Epithelial cell of prostate (primary cell): ENCODE data around the gene CNTN5.

Source experiments
- DNase-seq: peaks from one replicate; pipeline ENCODE4 v3.0.0-alpha.2; 2011; ENCODE audit warnings: low read depth, low spot score
- H3K27ac ChIP-seq: fragments of 450-650 bp; 2 replicates; pipeline ENCODE4 v1.5.1; 2017; ENCODE audit warnings: mild to moderate bottlenecking

Gene CNTN5

DNA sequence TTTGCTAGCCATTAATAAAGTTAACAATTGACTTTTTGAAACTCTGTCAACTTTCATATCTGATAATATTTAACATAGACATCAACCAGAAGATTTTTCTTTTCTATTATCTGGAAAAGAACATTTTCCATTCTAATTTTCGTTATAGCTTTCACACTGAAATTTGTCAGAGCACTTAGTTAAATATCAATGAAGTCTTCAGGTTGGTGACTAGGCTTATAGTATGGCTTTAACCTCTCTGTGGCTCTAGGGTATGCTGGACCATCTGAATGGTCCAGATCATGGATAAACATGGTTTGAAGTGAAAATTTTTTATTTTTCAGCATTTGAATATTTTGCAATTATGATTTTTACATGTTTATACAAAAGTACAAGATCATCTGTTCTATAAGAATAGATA, 548.1 kb downstream of the CNTN5 start:
- DNase-seq: no peak
- no peak overlapping the region for H3K27ac ChIP-seq

DNA sequence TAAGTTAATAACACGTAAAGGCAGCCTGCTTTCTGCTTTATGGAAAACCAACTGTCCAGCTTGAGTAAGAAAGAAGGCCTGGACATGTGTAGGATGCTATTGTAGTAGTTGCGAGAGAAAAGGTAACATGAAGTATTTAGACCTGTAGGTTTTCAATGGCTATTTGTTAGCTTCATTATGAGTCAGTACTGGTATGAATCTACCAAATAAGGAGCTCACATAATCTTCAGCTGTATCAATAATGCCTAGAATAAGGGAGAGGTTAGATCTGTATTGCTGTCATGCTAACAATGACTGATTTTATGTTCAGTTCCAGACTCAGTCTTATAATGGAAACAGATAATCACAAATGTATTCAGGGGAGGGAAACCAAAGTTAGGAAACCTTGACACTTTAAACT, 550.3 kb downstream of the CNTN5 start:
- H3K27ac ChIP-seq: no peak overlapping the region
- no peak for DNase-seq

DNA sequence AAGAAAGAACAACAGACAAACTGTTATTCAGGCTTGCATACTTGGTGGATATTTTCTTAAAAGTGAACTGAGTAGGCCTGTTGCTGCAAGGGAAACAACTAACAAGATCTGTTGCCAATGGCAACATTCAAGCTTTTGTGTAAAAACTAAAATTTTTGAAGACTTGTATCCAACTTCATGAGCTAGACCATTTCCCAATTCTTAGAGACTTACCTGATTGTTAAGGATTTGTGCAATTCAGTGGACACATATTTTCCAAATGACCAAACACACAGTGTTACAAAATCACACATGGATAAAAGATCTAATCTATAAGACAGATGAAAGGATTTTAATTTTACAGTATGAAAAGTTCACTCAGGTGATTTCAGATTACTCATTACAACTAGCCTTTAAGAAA, 564.1 kb downstream of the CNTN5 start:
- no peak for DNase-seq
- no peak overlapping the region for H3K27ac ChIP-seq

DNA sequence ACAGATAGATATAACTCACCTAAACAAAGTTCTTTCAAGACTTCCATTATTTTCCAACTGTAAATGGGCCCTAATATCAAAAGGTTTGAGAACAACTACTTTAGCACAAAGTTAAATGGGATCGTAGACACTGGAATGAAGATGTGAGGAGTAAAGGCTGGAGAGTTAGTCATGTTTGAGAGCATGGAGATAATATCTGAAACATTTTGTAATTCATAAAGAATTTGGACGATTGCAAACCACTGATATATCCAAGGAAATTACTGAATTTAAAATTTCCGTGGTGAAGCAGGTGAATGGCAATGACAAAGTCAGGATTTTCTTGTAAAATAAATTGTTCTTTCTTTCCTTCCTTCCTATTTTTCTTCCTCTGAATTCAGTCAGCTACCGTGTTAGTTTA, 564.9 kb downstream of the CNTN5 start:
- no peak overlapping the region for H3K27ac ChIP-seq
- DNase-seq: no peak

DNA sequence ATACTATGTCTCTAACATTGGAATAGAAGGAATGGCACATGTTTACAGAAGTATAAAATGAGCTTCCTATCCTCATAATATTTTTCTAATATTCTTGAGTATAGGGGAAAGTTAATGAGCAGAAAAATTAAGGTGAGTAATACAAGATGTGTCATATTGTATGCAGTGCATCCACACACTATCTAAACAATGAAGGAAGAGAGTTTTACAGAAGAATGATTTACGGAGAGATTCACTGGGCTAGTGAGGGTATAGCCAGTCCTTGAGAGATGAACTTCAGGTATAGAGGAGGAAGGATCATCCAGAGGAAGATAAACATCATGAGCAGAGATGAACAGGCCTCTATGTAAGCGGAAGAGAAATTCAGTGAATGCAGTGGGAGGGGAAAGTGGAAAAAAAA, 569.0 kb downstream of the CNTN5 start:
- no peak overlapping the region for H3K27ac ChIP-seq
- DNase-seq: no peak

DNA sequence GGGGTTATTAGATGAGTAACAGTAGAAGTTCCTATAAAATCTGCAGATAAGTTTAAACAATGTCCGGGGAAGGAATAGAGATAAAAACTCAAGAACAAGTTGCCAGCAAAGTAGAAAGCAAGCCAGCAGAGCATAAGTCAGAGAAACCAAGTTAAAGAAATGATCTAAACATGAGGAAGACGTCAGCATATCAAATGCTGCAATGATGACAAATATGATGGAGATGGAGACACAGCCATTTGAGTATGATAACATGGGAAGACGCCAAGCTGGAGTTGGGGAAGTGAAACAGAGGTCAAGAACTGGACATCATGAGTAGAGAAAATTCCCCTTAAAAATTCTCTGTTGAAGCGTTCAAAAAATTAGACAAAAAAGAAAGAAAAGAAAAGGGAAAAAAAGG, 571.5 kb downstream of the CNTN5 start:
- no peak overlapping the region for H3K27ac ChIP-seq
- DNase-seq: no peak

DNA sequence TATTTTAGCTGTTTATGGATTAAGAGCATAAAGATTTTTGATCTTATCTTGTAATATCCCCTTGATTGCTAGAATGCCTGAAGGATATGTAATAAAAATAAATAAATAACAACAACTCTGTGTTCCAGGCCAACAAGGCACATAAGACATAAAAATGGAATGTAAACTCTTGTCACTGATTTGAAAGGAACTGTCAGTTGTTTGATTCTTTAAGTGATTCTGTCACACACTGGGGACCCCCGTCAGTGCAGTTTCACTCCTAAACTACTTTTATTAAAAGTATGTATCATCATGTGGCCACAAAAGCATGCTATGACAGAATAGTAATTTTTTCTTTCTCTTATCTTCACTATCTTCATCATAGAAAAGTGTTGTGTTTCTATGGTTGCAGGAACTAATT, 572.4 kb downstream of the CNTN5 start:
- DNase-seq: no peak
- H3K27ac ChIP-seq: no peak overlapping the region

DNA sequence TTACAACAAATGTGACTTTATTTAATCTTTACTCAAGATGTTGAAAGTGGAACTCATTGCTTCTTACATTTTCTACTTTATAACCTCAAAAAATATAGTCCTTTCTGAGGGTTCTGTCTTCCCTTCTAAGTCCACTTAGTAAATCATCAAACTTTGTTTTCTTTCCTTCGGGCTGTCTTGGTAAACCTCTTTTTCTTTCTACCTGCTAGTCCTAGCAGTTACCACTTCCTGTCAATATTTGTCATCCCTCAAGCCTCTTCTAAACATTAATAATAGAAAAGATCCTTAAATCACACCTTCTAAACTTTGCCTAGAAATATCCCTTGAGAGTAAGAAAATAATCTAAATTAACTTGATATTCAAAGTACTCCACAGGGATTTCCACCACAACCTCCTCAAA, 580.4 kb downstream of the CNTN5 start:
- DNase-seq: no peak

DNA sequence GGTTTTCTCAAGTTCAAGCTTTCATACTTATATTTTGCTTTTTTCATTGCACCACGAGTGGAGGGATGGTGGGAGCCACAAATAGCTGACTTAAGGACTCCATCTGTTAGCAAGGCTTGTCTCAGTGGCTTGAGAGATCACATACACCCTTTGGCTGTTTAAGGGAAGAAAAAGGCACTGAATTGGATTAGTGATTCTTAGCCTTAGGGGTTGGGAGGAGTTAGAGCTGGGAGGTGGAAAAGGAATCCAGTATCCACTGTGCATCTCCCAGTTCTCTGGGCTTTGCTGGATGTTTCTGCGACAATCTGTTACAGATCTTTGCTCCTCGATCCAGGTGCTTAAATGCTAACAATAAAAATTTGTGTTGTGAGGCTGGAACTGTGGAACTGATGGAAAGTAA, 593.6 kb downstream of the CNTN5 start:
- no peak for DNase-seq
- H3K27ac ChIP-seq: no peak overlapping the region

More for the DNA sequence above, 580.4 kb downstream of the CNTN5 start:
- no peak overlapping the region for H3K27ac ChIP-seq

DNA sequence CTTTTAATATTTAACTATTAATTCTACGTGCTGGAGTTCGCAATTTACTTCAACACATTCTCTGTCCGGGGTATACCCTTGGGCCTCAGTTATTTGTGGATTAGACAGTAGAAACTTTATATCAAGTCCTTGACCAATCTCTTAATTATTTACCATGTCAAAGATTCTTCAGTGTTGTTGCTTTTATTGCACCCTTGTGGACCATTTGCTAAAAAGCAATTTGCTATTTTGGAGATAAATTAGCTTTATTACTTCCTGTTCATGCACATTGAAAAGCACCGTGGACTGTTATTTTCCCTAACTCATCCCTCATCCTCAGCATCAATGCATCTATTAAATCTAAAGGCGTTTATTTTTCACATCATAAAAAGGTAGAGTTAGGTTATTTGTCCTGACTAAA, 609.9 kb downstream of the CNTN5 start:
- DNase-seq: no peak
- no peak overlapping the region for H3K27ac ChIP-seq

DNA sequence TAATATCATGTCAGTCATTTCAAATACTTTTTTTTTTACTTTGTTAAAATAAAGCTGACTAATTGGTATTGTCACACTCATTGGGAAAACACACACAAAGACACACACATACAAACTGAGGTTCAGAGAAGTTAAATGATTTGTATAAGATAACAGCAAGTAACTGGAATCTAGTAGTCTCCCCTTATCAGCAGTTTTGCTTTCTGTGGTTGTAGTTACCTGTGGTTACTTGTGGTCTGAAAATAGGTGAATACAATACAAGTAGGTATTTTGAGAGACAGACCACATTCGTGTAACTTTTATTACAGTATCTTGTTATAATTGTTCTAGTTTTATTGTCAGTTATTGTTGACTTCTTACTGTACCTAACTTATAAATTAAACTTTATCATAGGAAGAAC, 610.9 kb downstream of the CNTN5 start:
- no peak for DNase-seq
- no peak overlapping the region for H3K27ac ChIP-seq

DNA sequence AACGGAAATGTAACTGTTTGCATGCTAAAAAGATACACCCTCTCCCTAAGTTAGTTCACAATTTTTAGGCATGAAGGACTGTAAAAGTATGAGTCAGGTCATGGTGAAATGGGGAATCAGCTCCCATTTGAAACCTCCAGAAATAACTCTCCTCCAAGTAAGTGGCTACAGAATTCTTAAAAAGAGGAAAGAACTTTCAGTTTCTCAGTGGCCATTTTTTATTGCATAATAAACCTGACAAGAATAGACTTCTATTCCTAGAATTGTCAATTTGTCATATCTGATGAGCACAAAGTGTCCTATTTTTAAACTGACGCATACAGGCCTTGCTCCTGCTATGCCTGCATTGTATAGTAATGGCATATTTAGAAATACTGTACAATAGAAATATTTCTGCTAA, 612.2 kb downstream of the CNTN5 start:
- H3K27ac ChIP-seq: no peak overlapping the region
- DNase-seq: no peak

DNA sequence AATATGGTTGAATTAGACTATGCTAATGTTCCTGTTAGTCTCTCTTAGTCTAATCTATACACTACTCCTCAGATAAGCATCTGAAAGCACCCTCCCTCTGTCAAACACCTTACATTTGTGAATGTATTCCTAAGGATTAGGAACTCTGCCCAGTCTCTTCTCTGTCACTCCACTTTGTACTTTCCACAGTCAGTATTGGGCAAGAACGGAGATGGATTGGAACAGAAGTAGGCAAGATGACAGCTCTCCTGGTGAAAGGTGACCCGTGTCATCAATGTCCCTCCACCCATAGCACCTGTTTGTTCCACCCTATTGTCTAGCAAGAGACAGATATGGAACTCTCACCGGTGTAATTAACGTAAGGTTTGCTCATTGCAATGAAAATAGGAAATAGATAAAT, 613.8 kb downstream of the CNTN5 start:
- H3K27ac ChIP-seq: no peak overlapping the region
- no peak for DNase-seq

DNA sequence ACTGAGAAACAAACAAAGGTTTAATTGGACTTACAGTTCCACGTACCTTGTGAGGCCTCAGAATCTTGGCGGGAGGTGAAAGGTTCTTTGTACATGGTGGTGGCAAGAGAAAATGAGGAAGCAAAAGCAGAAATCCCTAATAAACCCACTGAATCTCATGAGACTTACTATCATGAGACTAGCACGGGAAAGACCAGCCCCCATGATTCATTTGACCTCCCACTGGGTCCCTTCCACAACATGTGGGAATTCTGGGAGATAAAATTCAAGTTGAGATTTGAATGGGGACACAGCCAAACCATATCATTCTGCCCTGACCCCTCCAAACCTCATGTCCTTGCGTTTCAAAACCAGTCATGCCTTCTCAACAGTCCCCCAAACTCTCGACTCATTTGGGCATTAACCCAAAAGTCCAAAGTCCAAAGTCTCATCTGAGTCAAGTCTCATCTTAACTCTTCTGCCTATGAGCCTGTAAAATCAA, 617.4 kb downstream of the CNTN5 start:
- no peak for DNase-seq
- no peak overlapping the region for H3K27ac ChIP-seq

DNA sequence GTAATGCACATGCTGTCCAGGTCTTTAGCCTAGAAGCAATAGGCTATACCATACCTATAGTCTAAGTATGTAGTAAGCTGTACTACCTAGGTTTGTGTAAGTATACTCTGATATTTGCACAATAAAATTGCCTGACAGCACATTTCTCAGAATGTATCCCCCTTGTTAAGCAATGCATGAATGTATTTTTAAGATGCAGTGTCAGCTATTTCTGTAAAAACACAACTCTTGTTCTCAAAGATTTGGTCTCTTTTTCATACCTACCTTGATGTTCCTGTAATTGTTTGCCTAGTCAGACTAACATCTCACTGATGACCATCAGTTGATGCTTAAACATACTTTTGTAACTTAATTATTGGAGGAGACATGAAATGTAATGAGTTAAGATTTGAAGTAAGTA, 619.9 kb downstream of the CNTN5 start:
- H3K27ac ChIP-seq: no peak overlapping the region
- DNase-seq: no peak

DNA sequence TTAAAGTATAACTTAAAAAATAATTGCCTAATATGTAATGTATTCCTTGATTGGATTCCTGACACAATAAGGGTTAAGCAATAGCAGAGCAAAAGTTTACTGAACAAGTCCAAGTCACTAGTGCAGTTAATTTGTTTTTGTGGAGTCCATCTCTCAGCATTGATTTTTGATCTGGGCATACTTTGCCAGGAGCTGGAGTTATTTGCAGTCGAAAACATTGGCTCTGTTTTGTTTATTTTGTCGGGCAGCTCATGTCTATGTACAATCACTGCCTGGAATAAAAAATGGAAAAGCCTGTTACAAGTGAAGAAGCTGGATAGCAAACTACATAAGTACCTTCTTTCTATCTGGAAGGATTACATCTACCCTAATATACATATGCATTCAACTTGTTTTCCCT, 625.2 kb downstream of the CNTN5 start:
- DNase-seq: no peak
- no peak overlapping the region for H3K27ac ChIP-seq

DNA sequence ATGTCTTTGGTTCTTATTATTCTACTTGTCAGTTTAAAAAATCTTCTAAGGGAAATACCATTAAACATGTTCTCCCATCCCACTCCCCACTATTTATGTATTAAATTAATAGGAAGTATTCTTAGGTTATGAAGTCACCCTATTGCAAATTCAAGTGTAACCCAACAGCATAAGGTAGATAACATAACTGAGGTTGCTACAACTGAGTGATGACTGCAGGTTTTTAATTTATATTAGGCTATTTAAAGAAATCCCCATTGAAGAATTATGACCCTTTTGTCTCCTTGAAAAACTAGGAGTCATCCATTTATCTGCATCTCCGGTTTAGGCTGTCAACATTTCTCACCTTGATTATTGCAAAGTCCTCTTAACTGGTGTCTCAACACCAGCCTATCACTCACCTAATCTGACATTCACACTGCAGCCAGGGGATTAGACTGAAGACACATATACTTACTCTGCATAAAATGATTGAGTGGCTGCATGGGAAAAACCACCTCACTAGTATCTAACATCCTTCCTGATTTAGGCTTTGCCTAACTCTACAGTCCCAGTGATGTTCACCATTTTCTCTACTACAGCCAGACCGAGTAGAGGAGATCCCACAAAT, 649.4 kb downstream of the CNTN5 start:
- no peak overlapping the region for H3K27ac ChIP-seq

DNA sequence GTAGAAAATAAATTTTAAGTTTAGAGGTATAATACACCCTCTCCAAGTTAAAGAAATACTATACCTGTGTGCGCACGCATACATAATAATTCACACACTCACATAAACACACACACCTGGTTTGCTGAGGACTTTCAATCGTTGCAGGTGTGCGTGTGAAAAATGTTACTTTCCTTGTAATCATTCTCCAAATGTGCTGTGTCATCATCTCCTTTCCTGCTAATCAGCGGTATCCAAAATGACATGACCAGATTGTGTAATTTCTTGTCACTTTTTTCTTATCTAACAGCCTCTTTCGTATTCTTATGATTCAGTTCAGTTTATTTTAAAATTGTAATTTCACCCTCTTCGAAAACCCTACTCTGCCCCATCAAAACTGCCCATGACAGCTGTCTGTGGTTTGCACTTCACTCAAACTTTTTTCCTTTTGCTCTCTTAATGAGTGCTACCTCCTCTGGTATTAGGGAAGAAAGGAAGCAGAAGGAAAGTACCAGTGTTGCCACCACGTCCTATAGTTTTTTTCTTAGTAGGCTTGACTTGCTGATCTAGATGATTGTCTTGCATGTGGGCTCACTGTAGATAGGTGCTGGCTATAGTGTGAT, 651.2 kb downstream of the CNTN5 start:
- no peak for DNase-seq
- H3K27ac ChIP-seq: no peak overlapping the region

More for the DNA sequence above, 649.4 kb downstream of the CNTN5 start:
- no peak for DNase-seq

DNA sequence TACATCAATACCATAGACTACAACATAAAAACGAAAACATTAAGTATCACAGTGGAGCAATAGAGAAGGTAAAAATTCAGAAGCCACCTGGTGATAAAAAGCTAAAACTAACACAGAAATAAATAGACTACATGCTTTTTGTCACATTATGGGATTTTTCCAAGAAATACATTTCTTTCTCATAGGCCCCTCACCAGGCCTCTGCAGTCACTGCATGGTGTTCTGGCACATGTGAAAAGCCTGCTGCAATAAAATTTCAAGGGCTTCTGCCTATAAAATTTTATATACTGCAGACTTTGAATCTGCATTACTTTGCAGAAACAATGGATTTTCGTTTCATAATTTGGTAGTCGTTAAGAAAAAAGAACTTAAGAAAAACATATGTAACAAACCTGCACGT, 655.5 kb downstream of the CNTN5 start:
- no peak for DNase-seq

DNA sequence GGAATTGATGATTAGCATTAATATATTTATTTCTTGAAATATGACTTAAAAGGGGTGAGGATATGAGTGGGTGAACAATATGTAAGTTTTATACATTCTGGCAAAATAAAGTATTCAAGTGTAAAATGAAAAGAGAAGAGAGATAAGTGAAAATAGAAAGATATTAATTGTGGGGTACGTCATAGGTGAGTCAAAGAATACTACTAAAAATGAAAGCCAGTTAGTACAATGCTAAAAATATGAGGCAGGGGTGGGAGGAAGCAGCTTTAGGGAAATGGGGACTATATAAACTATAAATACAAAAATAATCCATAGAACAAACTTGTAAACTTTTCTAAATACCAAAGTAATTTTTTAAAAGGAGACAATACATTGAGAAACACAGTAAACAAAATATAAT, 661.4 kb downstream of the CNTN5 start:
- no peak overlapping the region for H3K27ac ChIP-seq
- DNase-seq: no peak

More for the DNA sequence above, 655.5 kb downstream of the CNTN5 start:
- H3K27ac ChIP-seq: no peak overlapping the region

DNA sequence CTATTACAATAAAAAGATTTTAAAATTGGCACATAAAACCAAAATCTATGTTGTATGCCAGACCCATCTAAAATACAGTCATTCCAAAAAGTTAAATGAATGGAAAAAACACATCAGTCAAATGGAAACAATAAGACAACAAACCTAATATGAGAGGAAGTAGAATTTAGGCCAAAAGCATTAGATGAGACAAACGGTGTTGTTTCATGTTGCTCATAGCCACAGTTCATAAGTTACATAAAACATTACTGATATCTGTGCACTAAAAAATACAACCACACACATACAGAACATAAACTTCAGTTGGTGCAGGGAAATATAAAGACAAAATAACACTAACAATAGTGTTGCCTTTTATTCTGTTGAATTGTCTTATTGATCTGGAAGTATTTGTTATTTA, 661.9 kb downstream of the CNTN5 start:
- no peak for DNase-seq
- H3K27ac ChIP-seq: no peak overlapping the region

DNA sequence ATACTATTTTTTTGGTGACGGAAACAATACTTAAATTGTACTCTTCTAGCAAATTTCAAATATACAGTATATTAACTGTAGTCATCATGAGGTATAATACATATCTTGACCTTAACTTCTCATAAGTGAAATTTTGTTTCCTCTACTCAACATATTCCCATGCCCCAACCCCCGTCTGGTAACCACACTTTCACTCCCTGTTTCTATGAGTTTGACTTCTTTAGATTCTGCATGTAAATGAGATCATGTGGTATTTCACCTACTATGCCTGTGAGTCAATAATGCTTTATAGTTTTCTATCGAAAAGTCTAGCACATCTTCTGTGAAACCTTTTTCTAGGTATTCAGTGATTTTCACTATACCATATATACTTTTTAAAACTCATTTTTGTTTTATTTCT, 663.2 kb downstream of the CNTN5 start:
- H3K27ac ChIP-seq: no peak overlapping the region
- DNase-seq: no peak
